NCI-H748 (cell line): ENCODE measurements around the gene PSMC2.

ENCODE experiments used
- DNase-seq: peaks from one replicate; lab custom pipeline; 2025; ENCODE audit not compliant: unreplicated experiment; lab: John Stamatoyannopoulos, UW

The PSMC2 gene

DNA sequence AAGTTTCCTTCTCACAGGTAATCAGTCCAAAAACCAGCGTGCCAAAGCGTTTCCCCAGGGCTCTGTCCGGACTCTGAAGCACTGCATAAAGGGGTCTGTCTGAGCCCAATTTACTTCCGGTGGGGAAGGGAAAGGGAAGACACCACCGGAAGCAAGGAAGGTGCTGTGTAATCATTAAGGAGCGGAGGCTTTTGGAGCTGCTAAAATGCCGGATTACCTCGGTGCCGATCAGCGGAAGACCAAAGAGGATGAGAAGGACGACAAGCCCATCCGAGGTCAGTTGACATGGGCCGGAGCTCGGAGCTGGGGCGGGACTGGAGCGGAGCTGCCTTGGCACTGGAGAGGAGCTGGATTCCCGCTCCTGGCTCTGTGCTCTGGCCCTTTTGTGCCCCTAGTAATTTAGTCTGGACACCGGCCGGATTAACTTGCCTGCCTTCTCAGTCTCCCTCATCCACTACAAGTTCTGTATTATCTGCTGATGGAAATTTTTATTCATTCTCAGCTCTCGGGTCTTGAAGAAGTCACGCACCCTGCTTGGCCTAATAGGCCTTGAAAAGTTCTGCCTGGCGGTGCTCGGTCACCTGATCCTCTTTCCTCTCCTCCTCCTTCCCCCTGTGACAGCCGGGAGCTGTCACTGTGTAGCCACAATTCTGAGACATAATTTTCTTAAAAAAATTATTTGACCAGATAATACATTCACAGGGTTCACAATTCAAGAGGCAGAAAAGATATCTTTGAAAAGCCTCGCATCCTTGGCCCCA lies at the start of gene PSMC2:
PSMC2 (plus strand) TSS at position 137 of the 761 bp plus-strand sequence; CDS start at position 206, 69 bp downstream.
- DNase-seq = peak; percentile 92

DNA sequence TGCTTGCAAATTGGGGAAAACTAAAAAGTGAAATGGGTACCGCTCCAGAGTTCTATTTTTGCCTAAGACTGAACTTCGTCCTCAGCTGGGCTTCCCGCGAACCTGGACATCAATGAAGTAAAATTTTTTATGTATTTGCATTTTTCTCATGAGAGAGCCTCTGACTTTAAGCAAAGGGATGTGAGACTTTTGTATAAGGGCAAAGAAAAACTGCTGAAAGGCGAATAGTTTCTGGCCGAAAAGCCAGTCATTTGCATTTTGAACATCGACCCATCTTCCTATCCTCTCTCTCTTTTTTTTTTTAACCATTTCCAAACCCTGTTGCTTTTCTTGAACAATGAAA lies 49.6 kb upstream of the PSMC2 start:
- no peak for DNase-seq

DNA sequence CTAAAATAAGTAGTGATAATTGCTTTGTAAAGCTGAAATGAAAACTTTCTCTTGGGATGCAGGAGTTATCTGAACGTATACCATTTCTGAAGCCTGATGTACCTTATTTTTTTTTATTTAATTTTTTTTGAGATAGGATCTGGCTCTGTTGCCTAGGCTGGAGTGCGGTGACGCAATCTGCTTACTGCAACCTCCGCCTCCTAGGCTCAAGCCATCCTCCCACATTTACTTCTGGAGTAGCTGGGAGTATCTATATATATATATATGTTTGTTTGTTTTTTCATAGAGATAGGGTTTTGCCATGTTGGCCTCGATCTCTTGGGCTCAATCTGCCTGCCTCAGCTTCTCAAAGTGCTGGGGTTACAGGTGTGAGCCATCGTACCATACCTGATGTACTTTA lies 47.8 kb upstream of the PSMC2 start:
- no peak for DNase-seq

DNA sequence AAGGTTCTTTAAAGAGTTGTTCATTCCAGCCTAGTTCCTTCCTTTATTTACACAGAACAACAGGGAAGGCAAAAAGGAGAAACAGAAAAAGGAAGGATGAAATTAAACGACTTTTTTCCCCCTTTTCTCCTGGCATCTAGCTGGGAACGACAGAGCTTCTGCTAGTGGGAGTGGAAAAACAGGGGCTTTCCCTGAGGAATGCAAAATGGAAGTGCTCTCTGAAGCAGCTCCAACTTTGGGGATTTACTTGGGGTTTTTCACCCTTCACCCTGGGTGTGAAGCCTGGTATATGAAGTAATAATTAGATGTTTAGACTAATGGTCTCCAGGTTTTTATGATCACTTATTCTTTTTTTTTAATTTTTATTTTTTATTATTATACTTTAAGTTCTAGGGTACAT lies 46.0 kb upstream of the PSMC2 start:
- no peak for DNase-seq

DNA sequence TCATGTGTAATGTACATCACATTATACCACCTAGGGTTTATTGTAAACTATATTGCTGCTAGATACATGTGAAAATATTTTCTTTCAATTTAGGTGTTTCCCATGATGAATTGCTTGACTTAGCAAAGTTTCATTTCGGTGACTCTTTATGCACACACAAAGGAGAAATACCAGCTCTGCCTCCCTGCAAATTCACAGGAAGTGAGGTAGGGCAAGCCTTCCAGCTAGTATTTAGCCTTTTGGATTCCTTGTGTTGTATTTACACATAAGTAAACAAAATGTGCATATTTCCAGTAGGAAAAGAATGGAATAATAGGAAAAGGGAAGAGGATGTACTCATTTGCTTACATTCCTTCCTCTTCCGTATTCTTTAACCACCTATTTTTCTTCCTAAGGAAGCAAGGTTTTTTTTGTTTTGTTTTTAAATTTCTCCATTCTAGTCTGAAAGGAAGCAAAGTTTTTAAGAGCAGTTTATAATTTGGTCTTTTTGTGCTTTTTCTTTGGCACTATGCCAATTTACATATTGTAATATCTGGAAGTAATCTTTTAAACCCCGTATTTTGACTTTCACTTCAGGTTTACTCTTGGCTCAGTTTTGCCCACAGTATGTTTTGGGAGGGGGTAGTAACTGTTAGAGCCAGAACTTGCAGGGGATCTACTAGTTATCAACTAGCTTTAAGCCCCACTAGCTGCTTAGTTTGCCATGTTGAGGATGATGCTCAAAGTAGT lies 39.8 kb upstream of the PSMC2 start:
- no peak for DNase-seq

DNA sequence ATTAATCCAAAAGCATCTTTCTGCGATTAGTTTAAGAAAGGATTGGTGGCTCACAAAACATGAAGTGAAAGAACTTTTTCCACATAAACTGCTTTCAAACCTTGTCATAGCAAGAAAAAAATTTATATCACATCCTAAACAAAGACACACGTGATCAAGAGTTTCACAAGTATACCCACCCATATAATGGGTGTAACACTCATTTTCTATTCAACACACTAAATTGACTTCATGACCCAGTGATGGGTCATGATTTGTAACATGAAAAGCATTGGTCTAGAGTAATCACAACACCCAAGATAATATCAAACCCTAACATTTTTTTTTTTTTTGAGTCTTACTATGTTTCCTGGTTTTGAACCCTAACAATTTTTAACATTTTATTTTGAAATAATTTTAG lies 32.6 kb upstream of the PSMC2 start:
- no peak for DNase-seq

DNA sequence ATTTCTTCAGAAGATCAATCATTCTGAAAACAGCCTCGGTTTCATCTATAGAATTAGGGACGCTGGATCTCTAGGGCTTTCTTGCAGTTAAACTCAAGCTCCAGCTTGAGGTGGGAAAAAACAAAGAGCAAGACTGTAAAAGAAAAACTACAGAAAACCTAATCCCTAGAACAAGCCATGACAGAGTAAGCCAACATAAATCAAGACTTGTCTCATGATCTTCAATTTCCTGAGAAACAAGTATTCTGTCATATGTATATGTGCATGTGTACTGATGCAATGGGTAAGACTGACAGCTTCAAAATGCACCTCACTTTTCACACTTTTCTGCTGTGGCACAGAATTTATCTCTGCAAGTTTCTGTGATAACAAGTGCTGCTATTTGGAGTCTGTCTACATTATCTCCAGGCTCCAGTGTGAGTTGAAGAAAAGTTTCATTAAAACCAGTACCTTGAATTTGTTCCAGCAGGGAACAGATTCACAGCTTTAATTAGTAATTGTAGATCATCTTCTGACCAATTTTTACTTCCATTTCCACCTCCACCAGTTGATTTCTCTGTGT lies 31.0 kb upstream of the PSMC2 start:
- no peak for DNase-seq

DNA sequence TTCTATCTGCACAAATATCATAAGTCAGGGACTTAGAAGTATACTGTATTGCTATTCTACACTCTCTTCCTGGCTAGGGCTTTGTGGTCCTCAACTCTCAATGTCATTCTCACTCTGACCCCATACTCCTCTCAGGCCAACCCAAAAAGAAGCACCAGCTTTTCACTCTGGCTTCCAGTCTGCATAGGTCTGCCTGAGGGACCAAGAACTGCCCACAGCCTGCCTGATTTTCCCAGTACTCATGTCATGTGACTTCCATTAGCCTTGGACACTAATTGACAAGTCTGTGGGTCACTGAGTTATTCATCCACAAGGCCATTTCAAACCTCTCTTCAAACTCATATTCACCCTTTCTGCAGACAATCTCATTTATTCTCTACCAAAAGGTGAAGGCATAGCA lies 30.4 kb upstream of the PSMC2 start:
- DNase-seq = no peak

DNA sequence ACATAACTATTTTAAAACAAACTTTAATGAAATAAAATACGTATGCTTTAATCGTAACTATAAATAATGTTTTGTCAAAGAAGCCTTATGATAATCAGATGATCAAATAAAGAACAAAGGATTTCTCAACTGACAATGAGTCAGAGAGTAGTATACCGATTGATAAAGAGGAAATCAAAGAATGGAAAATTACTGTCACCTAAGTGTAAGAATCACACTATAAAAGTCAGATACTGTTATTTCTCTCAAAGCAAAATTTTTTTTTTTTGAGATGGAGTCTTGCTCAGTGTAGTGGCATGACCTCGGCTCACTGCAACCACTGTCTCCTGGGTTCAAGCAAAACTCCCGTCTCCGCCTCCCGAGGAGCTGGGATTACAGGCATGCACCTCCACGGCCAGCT lies 21.7 kb upstream of the PSMC2 start:
- no peak for DNase-seq

DNA sequence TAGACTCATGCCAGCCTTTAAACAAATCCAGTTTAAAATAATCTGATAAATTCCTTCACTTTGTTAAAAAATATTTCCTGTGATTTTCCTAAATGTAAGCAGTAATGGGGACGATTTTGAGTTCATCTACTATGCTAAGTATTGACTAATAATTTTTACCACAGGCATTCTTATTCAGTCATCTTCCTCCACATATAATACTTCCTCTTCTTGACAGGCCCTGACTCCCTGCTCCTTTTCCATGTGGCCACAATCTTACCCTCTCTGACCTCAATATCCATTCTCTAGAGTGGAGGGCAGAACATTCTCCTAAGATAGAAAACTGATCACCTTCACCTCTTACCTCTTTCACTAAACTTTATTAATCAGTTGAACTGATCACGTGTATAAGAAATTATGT lies 10.7 kb upstream of the PSMC2 start:
- DNase-seq = no peak

DNA sequence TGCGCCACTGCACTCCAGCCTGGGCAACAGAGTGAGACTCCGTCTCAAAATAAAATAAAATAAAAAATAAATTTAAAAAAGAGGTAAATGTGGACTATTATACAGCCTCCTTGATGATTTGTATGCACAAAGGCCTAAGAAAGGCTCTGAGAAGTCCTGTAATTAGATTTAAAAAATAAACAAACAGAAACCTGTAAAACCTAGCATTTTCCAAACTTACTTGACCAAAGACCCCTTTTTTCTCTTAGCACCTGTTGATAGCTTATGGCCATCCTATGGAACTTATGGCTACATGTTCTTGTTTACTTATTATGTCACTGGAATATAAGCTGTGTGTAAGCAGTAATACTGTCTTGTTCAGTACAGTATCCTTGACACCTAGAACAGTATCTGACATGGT lies 8.6 kb upstream of the PSMC2 start:
- no peak for DNase-seq

DNA sequence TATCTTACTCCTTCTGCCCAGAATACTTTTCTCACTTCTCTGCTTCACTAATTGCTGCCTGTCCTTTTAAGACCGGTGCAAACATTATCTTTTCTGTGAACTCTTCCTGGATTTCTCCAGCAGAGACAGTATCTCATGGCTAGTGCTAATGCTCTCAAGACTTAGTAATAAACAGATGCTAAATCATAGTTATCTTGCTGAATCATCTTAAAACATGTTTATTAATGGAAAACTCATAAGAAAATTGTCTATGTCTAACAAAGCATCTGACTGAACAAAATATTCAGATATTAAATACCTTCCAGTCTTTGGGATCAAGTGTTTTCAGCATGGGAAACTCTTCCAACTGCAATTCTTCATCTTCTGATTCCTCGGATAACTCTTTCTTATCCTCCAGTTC lies 6.0 kb upstream of the PSMC2 start:
- DNase-seq = no peak

DNA sequence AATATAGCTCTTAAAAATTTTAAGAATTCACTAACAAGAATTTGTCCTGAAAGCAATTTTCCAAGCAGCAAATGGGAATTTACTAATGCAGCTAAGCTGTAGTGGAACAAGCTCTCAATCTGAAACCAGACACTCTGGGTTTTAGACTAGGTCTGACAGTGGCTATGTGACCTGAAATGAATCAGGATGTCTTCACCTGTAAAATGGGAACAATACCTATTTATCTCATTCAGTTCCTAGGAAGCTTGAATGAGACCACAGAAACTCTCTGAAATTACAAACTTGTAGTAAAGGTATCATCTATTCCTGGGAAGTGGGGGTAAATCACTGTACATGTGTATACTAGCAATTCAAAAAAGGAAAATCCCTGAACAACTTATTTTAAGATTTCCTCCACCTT lies 4.1 kb upstream of the PSMC2 start:
- DNase-seq = no peak

DNA sequence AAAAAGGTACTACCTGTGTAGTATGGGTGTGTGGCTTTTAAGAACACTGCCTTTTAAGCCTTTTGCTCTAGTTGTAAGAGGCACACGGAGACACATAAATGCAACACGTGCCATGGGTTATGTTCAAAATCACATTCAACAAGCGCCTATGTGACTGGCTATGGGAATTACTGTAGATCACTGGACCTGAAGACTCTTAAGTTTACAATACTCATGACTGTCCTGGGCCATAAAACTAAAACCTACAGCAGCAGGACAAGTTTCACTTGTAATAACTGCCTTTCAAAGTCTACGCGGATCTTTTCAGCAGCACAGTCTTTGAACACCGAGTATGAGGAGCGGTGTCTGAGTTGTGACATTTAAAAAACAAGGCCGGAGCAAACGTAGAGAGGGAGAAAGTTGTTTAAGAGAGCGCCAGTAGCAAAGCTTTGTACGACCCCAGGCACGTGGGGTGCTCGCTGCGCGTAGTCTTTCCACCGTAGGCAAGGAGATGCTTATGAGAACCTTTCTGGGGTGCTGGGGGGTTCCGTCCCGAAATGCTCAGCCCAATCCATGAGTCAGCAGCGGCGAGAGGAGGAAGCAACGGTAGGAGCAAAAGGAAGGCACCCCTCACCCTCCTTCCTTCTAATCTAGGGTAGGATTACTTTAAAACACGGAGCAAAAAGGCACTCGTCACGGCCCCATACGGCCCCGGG lies 3.5 kb upstream of the PSMC2 start:
- DNase-seq = peak; percentile 37

DNA sequence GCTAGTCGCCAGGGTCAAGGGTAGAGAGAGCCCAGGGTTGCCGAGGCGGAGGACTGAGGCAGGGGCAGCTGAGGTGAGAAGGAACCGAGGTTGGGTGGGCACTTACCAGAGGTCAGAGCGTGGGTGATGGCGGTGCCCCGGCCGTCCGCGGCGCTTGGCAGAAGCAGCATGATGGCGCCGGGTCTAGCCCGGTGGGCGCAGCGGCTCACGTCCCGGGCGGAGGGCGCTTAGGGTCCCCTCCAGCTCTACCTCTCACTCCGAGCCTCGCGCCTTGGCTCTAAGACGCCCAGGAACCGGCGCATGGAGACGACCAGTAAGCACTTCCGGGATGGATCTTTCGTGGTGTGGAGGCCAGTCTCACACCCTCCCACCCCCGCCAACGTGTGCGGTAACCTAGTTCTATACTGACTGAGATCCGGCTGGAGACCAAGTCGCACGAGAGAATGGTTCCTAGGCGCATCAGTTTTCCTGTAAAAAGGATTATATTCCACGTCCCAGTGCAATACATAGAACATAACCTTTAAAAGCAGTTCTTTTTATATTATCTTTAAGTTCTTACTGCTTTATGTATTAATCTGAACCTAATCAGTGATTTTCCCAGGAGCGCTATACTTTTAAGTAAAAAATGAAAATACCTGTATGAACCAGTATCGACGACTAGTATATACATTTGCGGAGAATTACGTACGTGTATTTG lies 2.8 kb upstream of the PSMC2 start, which contains the start of gene DNAJC2:
DNAJC2 (minus strand) TSS at position 315 of the 697 bp plus-strand sequence; CDS start at position 170, 145 bp downstream.
- peak; percentile 92 for DNase-seq

DNA sequence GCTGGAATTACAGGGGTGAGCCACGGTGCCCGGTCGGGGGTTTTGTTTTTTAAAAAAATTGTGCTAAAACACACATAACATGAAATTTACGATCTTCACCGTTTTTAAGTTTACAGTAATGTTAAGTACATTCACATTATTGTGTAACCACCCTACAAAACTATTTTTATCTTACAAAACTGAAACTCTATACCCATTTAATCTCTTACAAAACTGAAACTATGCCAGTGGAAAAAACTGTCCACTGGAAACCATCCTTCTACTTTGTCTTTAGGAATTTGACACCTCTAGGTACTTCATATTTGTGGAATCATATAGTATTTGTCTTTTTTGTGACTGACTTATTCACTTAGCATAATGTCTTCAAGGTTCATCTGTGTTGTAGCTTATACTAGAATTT lies 1.0 kb upstream of the PSMC2 start:
- no peak for DNase-seq

DNA sequence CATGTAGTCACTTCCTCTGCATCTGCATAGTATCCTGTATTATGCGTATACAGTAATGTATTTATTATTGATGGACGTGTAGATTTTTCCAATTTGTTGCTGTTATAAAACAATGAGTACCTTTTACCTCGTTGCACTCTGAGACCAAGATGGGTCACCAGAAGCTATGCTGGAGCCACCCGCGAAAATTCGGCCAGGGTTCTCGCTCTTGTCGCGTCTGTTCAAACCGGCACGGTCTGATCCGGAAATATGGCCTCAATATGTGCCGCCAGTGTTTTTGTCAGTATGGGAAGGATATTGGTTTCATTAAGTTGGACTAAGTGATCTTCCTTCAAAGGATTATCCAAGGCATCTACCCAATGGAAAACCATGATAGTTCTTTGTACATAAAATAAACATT lies 1.0 kb downstream of the PSMC2 start:
- DNase-seq = no peak

DNA sequence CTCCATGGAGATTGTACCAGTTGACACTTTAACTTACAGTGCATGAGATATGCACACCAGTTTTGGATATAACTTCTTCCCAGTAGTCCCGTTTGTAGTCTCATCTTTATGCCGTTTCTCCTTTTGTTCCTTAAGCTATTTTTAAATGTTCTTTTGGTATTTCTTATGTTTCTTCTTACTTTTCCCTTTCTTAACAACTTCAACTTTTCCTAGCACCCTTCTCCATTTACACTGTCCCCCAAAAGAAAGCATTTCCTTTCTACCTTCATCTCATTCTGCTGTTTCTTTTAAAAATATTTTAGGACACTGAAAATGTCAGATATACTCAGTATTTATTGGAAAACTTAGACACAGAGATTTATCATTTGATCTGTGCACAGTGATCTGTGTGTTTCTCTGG lies 1.5 kb downstream of the PSMC2 start:
- DNase-seq = no peak

DNA sequence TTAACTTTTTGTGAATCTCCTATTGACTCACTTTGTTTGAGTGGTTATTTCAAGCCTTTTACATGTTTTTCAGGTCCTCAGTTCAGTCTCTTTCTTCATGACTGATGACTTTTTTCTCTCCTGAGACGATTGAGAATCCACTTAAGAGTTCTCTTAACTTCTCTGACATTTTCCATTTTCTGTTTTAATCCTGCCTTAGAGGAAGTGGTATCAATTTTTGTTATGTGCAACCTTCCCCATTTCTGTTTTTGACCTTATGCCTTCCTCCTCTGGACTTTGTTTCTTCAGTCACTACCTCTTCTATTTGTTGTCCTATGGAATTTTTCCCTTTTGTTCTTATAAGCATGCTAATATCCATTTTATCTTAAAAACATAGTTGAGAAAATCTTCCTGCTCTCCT lies 2.4 kb downstream of the PSMC2 start:
- DNase-seq = no peak

DNA sequence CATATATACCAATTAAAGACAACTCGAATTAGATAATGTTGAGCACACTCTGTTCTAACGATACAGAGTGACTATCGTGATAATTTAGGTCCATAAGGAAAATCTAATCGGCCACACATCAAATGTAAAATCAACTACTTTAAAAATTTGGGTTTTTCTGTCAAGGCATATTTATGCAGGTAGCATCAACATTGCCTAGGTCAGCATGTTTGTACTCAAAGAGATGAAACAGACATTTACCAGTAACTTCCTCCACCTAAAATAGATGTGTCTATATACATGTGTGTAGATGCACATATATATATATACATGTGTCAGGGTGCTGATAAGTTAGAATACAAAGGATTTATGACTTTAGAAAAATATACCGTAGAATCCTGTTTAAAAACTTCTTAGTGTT lies 22.0 kb downstream of the PSMC2 start:
- no peak for DNase-seq
